ENCODE data around the gene SULT1C3. TPM values are rescaled to one million over a fixed set of nuclear protein-coding genes. Genes with fewer than 3 reads are reported as not detected.

SULT1C3 gene
- total and polyA plus RNA-seq, 2 of the 13 experiments (the other 11 are each of a cell fraction or from before 2014, with no cell fraction given): not detected

- H3K27me3 ChIP-seq (ENCODE audit: control insufficient read depth in 1 of 2, insufficient read depth in 2 of 2, low read length in 2 of 2): no peaks in the 10 kb centered on the region
- H3K79me2 ChIP-seq (ENCODE audit: insufficient read depth, low read length): no peaks in the 10 kb centered on the region
- TF ChIP-seq ZNF672 (CRISPR knock-in tag; IDR thresholded peaks at IDR 0.05) (no peak), PBX3 (CRISPR knock-in tag; IDR thresholded peaks at IDR 0.05; ENCODE audit: borderline replicate concordance) (no peak), THYN1 (CRISPR knock-in tag; IDR thresholded peaks at IDR 0.05; ENCODE audit: borderline replicate concordance, low read depth) (no peak), ZNF614 (CRISPR knock-in tag; IDR thresholded peaks at IDR 0.05; ENCODE audit: borderline replicate concordance) (no peak), ZNF503 (CRISPR knock-in tag; IDR thresholded peaks at IDR 0.05) (no peak), MAFG (CRISPR knock-in tag; IDR thresholded peaks at IDR 0.05) (no peak), TRIM22 (IDR thresholded peaks at IDR 0.05) (no peak), MIXL1 (CRISPR knock-in tag; IDR thresholded peaks at IDR 0.05) (no peak), ZNF160 (CRISPR knock-in tag; IDR thresholded peaks at IDR 0.05) (no peak), RFX3 (CRISPR knock-in tag; IDR thresholded peaks at IDR 0.05) (no peak), ZNF780A (CRISPR knock-in tag; IDR thresholded peaks at IDR 0.05) (no peak), ATF2 (CRISPR knock-in tag; IDR thresholded peaks at IDR 0.05) (no peak)
- FAIRE-seq (no peak), ATAC-seq (peak; percentile 46; the same call in 1 of the 3 replicates), DNase-seq (ENCODE audit: low spot score) (no peak)
- CTCF ChIA-PET (ENCODE audit: low intra/inter-chr PET ratio, low total read pairs): no interaction called here
- H4K20me1 ChIP-seq (ENCODE audit: insufficient read depth, low read length): no peaks in the 10 kb centered on the region
- H3K27ac ChIP-seq (ENCODE audit: extremely low read length, insufficient read depth, low read length): no peak overlapping the region
- no peaks in the 10 kb centered on the region for H3K9me3 ChIP-seq (ENCODE audit: low read length)
- no peak overlapping the region for H3K4me3 ChIP-seq (replicated peaks in 1 of 3; ENCODE audit: insufficient read depth in 1 of 3, low read depth in 2 of 3, low read length in 3 of 3)
- H3K4me1 ChIP-seq (ENCODE audit: insufficient read depth, low read length): peaks cover 28% of the 10 kb centered on the region
- no peak overlapping the region for H2AFZ ChIP-seq (ENCODE audit: low read length)
- WGBS (ENCODE audit: low lambda C conversion rate): 0% methylated on average over 1 of the region's 1 CpG
- H3K9ac ChIP-seq (ENCODE audit: insufficient read depth, low read depth, low read length): no peak overlapping the region
- POLR2A ChIA-PET: no interaction called here
- in situ Hi-C loops (cut with HindIII; ENCODE audit: extremely low pct_ligation_motif_present, low pct_unique_long_range_greater_than_20kb): no loop called here
- no peaks in the 10 kb centered on the region for H3K36me3 ChIP-seq (replicated peaks in 1 of 2; ENCODE audit: control insufficient read depth in 1 of 2, insufficient read depth in 2 of 2, low read length in 2 of 2)
- no peak overlapping the region for H3K4me2 ChIP-seq (ENCODE audit: low read depth, low read length)
- intact Hi-C loops (cut with micrococcal nuclease; ENCODE audit: unreplicated experiment): no loop called here
- no TSS peak for BruUV-seq (replicated peaks)
Observed at GRCh38 chr2:108262036-108262435, 22.3 kb downstream of the SULT1C3 start.

Measured in HepG2 (cell line).